ENCODE results near the gene SPTBN5.

Gene SPTBN5

DNA sequence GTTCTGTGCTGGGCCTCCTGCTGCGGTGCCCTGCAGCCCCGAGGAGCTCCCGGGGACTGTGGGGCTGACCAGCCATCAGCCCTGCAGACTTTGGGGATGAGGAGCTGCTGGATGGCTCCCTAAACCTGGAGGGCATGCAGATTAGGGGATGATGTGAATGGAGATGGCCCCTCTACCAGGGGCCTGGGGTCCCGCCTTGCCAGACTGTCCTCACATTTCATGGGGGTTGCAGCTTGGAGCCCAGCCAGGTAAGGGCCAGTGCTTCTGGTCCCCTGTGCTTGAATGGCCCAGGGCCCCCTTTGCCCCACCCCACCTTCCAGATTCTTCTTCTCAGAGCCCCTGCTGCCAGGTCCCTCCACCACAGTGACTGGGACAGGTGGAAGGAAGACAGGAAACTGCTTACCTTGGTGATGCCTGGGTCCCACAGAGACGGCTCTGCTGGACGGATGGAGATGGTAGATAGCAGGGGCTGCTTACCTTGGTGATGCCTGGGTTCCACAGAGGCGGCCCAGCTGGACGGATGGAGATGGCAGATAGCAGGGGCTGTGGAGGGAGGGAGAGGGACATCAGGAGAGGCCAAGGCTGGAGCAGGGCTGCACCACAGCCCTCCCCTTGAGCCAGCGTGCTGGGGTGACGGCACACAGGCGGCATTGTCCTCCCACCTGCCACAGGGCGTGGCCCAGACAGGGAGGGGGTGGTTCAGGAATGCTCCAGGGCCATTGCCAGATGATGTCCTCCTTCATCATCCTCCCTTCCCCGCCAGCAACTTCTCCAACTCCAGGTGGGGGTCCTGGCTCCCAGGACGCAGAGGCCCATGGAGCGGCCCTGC, at the start of gene SPTBN5:
SPTBN5 (minus strand) TSS at position 632 of the 829 bp plus-strand sequence; CDS start at position 76, 556 bp downstream.
- no peak for DNase-seq

DNA sequence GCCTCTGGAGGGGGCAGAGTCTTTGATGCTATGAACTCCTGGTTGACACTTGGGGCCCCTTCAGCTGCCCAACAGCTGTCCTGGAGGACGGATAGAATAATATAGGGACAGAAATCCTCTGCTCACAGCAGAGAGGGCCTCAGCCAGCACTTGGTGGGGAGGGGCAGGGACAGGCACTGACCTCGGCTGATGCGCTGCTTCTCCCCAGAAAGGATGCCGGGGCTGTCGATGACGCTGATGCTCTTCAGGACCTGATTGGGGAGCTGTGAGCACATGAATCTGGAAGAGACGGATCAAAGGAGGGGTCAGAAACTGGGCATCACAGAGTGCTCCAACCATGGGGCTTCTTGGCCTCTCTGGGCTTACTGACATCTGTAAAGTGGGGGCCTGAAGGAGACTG, 49.0 kb upstream of the SPTBN5 start:
- DNase-seq = no peak

DNA sequence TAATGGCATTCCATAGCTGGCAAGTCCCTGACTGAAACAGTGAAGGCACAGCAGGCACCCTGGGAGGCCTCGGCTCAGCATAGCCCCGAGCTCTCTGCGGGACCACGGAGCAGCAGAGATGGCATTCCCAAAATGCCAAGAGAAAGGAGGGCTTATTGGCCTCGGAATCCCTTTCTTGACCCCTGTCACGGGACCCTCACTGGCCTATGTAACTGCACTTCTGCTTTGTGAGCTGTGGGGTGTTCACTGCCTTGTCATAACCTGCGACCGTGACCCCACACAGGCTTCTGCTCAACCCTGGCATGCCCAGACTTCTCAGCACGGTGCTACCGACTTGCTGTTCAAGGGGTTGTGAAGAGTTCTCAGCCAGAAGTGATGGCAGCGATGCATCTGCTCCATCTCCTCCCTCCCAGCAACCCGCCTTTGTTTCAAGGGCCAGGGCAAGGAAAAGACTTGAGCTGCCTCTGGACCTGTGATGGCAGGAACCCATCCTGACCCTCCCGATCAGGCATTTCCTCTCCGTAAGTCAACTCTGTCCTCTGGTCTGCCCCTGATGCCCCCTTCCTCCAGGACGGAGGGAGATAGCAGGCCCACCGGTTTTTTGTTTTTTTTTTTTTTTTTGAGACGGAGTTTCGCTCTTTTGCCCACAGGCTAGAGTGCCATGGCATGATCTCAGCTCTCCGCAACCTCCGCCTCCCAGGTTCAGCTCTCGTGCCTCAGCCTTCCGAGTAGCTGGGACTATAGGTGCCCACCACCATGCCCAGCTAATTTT, 48.0 kb upstream of the SPTBN5 start:
- DNase-seq = no peak

DNA sequence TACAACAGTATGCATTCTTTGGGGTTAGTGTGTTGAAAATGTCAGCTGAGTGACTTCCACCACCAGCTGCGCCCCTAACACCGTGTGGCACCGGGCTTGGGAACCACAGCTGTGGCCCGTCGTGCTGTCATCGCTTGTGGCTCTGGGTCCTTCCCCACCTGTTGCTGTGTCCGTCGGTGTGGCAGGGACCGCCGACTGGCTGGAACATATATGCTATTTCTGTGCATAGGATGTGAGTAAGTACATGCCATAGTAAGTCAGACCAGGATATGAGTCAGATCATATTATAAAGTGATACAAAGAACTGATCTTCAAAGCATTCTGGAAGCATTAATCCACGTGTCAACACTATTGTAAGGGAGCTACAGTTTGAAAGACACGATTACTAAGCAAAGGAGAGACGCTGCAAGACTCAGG, 46.6 kb upstream of the SPTBN5 start:
- DNase-seq = peak; percentile 84

DNA sequence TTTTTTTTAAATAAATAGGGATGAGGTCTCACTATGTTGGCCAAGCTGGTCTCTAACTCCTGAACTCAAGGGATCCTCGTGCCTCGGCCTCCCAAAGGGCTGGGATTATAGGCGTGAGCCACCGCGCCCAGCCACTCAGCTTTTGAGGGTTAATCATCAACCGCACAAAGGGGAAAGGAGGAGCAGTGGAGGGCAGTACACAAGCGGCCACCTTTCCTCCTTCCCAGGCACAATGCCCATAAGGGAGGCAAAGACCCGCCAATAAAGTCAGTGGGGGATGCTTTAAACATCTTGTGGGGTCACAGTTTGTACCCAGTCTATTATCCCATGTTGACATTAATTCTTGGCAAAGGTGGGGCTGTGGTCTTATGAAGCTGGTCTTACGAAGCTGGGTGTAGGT, 46.1 kb upstream of the SPTBN5 start:
- DNase-seq = no peak

DNA sequence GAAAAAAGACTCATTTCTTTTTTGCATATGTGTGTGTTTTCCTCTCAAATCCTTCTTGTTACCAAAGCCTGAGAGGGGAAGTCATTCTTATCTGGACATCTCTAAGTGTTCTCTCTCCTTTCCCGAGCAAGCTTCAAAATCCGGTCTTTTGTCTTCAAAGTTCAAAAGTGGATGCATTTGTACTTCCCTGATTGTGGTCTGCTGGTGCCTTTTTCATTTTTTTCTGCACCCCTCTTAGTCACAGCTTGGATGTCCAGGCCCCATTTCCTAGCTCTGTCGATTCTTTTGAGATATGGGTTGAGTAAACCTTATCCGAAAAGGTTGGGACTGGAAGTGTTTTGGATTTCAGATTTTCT, 43.7 kb upstream of the SPTBN5 start:
- no peak for DNase-seq

DNA sequence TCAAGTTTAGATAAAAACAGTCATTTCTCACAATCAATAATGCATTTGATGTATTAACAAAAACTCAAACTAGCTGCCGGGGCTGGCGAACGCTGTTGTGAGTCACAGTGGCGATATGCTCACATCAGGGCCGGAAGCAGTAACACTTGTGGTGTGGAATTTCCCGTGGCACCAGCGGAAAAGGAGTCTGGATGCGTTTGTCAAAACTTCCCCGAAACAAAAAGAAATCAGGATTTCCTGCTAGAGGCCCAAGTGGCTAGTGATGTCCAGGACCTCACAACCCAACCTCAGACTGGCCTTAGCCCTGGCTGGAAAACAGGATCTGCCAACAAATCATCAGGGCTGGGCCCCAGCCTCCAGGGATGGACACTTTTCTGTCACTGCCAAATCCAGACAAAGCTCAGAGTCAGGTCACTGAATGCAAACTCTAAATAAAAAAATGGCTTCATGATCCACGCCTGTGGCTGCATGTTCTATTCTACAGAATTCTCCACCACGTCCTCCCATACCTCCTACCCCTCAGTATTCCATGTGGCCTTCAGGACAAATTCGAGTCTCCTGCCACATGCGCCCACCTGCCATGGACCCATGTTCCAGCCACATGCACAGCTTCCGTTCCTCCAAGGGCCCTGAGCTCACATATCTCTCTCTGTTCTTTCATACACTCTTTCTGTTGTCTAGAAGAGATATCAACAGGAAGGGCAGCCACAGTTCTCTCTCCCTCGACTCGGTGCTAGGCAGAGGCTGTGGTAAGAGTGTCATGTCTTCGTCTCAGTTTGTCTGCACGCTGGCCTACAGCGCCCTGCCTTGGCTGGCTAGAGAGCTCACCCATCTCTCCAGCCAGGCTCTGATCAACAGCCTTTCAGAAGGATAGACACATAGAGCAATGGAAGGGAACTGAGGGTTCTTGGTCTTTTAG, 43.1 kb upstream of the SPTBN5 start:
- DNase-seq = peak; percentile 90

DNA sequence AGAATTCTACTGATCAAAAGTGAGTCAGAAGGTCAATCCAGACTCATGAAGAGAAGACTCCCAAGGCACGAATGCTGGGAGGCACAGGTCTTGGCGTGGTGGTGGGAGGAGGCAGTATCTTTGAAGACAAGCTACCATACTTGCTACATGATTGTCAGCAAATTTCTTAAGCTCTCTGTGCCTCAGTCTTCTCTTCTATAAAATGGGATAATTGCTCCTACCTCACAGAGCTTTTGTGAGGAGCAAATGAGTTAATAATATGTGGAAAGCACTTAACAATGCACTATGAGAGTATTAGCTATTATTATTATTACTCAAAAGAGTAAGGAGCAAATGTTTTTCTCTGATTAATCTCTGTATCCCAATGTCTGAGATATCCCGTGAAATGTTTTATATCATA, 42.3 kb upstream of the SPTBN5 start:
- no peak for DNase-seq

DNA sequence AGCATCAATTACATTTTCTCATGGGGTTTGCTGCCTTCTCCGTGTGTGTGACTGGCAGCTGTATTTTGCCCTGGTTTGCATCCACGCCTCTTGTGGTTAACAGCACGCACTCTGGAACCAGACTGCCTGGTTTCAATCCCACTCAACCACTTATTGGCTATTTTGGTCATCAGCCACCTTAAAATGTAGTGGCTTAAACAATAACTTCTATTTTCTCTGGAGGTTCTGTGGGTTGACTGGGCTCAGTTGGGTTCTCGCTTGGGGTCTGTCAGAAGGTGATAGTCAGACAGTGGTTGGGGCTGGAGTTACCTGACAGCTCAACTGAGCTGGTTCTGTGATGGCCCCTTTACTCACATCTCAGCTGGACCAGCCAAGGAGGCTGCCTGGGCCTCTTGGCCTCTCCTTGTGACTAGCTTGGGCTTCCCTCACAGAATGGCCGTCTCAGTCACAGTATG, 41.7 kb upstream of the SPTBN5 start:
- peak; percentile 80 for DNase-seq

DNA sequence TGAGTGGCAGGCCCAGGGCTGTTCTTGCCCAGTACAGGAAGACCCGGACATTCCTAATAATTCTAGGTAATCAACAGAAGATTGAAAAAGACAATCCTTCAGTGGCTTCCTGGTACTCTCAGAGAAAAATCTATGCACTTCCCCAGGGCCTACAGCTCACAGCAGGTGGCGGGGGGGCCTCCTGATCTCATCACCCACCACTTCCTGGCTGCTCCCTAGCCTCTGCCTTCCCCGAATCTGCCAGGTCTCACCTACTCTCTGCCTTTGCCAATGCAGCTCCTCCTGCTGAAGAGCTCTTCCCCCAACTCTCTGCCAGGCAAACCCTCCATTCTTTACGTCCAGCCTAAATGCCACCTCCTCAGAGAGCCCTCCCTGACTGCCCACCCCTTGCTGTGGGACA, 41.0 kb upstream of the SPTBN5 start:
- peak; percentile 82 for DNase-seq

DNA sequence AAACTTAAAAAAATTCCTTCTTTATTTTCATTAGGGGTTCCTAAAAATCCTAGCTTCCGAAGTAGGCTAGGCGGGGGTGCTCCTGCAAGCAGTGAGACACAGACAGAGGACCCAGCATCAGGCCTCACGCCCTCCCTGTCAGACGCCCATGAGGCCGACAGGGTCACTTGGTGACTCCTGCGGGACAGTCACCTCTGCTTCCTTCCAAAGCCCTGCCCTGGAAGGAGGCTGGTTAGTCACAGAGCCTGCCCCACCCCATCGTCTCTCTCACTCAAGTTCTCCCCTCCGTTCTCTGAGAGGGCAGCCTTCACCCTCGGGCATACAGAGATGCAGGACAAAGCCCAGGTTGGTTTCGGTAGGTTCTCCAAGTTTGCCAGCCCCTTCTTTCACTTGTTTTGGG, 39.9 kb upstream of the SPTBN5 start:
- DNase-seq = no peak

DNA sequence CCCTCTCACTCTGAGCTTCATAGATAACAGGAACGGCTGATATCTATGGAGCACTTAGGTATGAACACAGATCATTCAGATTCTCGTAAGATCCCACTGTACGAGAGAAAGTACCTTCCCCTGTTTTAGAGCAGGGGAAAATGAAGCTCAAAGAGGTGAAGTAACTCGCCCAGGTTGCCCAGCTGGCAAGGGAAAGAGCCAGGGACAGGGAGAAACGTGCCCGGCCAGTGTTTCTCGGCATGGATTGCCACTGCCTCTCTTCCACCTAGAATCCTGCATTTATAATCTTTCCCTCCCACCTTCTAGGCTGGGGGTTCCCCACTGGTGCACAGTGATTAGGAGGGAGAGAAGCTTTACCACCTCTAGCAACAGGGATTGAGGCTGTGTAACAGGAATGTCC, 39.5 kb upstream of the SPTBN5 start:
- DNase-seq = no peak

DNA sequence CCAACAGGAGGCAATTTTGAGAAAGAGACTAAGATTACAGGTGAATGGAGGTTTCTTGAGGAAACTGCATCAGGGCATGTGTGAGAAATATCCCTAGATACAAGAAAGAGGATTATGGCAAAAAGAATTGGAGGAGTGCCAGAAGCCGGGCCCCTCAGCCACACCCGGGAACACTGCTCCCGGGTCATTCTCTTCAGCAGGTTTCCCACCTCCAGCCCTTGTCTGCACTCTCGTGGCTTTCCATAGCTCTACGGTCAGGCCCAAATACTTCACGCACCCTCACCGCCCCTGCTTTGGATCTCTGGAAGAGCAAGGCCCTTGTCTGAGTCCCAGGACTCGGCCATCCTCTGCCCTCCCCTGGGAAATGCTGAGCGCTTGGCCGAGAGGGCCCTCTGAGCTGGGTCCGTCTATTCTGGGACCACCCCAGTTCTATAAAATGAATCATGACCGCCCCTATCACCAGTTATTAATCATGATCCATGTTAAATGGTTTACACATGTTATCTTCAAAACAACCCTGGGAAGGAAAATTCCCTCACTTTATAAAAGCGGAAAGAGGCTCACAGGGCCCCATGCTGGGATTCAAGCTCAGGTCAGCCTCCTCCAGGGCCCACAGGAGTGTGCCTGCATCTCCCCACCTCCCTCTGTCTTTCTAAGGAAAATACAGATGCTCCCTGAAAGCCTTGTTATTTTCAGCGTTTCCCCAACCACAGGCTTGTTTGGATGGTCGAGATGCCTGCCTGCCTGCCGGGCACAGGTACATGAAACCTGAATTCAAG, 38.8 kb upstream of the SPTBN5 start:
- DNase-seq = no peak

DNA sequence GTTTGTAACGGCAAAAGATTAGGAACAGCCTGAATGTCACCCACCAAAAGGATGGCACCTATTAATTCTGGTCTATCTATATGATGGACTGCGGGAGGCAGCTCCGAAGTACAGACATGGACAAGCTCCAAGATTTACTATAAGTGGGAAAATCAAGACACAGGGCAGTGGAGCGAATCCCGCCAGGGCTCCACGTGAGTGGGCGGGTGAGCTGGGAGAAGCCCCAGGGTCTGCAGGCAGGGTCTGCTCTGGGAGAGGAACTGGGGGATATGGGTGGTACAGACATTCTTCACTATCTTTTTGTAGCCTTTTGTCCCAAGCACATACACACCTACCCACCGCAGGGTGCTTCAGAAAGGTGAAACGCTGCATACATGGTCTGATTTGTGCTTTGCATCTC, 38.2 kb upstream of the SPTBN5 start:
- DNase-seq = no peak

DNA sequence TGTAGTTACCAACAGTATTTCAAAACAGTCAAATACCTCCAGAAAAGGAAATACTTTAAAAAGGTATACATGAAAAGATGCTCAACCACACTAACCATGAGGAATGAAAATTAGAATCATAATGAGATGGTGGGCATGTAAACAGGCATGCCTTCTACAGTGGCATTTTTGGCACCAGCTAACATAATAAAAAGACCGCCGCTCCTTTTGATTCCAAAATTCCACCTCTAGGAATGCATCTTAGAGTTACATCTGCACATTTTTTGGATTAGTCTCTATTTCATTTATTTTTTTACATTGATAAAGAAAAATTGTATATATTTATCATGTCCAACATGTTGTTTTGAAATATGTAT, 37.0 kb upstream of the SPTBN5 start:
- DNase-seq = no peak

DNA sequence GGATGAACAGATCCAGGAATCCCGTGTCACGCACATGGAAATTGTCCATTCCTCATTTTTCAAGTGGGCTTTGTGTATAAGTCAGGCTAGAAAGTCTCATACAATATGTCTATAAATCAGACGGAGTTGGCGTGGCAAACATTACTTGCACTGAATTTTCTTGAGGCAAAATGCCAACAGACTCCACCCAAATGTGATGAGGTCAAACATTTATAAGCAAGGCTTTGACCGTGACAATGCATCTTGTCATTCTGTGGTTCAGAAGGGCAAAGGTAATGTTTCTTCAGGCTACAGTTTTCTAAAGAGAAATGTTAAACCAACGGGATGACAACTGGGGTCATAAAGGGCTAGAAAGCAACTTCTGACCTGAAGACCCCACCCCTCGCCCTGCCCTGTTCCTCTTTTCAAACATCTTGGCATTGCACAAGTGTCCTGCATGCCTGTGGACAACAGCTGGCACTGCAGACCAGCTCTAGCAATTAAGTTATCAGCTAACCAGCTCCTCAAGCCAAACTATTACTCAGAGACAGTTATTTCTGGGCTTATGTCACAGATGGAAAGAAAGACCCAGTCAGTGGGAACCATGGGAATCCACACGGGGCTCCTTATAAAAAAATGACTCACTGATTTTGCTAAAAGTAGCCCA, 36.5 kb upstream of the SPTBN5 start:
- no peak for DNase-seq

DNA sequence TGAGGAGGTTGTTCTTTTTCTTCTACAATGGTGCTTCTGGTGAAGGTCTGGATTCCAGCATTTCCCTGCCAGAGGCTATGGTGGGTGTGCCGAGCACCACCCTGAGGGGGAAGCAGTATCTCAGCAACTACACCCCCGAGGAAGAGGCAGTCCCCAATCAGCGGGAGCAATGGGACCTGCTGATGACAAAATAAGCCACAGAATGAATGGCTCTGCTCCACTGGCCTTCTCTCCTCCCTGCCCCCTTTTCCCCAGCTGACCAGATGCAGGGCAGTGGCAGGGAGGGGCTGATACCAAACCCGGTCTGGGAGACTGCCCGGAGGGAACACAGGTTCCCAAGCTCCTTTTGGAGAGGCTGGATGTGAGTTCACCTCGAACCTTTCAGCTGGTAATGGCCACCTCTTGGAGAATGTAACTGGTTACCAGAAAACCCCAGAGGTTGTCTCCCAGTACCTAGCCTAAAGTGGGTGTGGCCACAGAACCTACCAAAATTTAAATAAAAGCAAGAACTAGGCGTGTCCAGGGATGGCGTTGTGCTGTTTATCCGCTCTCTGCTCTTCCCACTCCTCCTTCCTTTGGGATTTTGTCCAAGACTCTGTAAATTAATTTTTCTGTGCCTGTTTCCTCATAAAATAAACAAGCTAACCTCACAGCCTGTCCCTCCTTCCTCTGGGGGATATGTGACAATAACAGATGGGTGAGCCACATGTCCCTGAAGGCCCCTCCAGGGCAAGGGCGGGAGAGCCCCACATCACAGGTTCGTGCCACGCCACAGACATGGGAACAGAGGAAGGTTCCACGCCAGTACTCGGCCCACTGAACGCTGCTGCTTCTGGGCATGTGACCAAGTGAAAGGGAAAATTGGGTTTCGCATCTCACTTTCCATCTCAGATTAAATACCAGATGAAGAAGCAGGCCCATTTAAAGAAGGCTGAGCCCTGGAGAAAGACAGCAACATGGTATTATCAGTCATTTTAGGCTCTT, 35.1 kb upstream of the SPTBN5 start:
- DNase-seq = peak; percentile 24

DNA sequence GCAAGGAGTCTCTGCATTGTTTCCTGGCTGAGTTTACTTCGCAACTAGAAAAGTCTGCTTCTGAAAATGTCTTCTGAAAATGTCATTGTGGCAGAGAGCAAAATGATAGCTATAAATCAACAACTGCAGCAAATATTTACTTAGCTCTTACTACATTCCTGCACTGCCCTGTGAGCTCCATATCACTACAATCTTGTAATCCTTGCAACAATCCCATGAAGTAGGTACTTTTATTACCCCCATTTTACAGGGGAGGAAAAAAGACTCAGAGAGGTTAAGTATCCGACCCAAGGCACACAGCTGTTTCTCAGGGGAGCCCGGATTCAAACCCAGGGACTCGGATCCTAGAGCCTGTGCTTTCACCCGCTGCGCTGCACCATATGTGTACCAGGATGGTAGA, 34.2 kb upstream of the SPTBN5 start:
- DNase-seq = no peak

DNA sequence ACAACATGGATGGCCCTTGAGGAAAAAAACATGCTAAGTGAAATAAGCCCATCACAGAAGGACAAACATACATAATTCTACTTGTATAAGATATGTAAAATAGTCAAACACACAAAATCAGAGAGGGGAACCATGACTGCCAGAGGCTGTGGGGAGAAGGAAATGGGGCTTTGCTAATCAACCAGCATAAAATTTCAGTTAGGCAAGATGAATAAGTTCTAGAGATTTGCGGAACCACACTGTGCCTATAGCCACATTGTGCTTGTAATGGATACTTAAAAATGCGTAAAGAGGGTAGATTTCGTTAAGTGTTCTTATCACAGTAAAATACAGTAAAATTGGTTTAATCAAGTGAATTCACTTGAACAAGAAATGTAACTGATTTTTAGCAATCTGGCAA, 33.7 kb upstream of the SPTBN5 start:
- DNase-seq = no peak

DNA sequence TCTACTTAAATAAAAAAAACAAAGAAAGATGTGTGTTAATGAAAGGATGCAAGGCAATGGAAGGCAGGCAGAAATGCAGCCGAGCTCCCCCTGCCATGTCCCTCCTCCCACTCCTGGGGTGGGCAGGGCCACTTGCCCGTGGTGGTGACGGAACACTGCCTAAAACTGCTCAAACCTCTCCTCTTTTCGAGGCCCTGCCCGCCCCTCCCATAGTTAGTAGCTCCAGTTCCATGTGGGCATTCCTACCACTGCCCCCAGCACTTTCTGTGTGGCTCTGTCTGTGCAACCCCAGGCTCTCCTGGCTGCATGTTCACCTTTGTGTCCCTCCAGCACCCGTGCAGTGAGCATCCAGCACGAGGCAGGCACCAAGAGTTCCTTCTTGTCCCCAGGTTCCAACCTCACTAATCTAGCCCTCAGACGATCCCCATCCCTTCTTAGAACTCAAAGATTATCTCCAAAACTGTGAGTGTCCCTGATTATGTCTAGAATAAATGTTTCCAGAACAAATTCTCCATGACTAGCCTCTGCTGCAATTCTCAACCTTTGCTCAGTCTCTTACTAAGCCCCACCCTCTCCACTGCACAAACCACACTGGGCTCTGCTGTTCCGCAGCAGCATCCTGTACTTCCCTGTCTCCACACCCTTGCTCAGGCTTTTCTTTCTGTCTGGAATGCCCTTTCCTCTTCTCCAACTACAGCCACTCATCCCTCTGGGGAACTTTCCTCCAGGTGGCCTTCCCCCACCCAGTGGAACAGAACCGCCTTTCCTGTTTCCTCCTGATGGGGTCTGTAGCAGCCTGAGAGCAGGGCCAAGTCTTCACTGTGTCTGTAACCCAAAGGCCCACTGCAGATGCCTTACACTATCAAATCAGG, 32.6 kb upstream of the SPTBN5 start:
- DNase-seq = no peak

Data from activated CD4-positive, alpha-beta T cell treated with anti-CD3 and anti-CD28 coated beads, Interleukin-2, amount 50 U/mL, for 16 hours (primary cell).